PFSK-1 (cell line): ENCODE measurements around the gene CCDC88C.

Source experiments
- FOXP2 ChIP-seq: optimal IDR thresholded peaks from 2 replicates; pipeline ENCODE3; 2011; ENCODE audit warnings: borderline replicate concordance, control low read depth, inconsistent platforms; ENCODE audit not compliant: insufficient read depth; ENCODE audit errors: extremely low read length, extremely low read depth
- POLR2AphosphoS5 ChIP-seq: IDR thresholded peaks from 2 replicates; pipeline ENCODE4 v1.6.1; 2012; ENCODE audit warnings: low read depth, mild to moderate bottlenecking, control low read depth, low read length, moderate library complexity
- SIN3A ChIP-seq: IDR thresholded peaks from 2 replicates; pipeline ENCODE4 v1.6.1; 2012; ENCODE audit warnings: mild to moderate bottlenecking, low read length, moderate library complexity, borderline replicate concordance; ENCODE audit not compliant: insufficient read depth

DNA sequence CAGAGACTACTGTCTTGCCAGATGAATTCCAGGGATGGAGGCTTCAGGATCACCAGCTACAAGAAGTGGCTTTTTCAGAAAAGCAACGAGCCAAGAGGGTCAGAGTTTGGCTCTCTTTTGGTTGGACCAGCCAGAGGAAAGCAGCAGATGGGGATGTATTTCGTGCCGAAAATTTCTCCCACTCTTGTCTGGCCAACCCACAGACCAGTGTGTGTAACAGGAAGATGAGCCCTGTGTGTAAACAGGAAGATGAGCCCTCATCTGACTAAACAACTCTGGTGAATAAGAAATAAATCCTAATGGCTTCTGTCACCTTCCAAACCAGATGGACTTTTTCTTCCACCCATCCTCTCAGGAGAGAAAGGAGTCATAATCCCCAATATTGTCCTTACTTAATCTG is 186.2 kb downstream of the CCDC88C start:
- TF ChIP-seq SIN3A (no peak), POLR2AphosphoS5 (no peak), FOXP2 (no peak)
